PFSK-1 (cell line): ENCODE data around the gene HTR5A.

Source experiments
- POLR2AphosphoS5 ChIP-seq: IDR thresholded peaks from 2 replicates; pipeline ENCODE4 v1.6.1; 2012; ENCODE audit warnings: low read depth, mild to moderate bottlenecking, control low read depth, low read length, moderate library complexity
- REST ChIP-seq, 2 experiments: IDR thresholded peaks; 2 replicates each; pipeline versions ENCODE4 v1.6.1 to v1.8.0; 2011 to 2012; ENCODE audit warnings: low read depth in 2 of 2, low read length in 2 of 2, control low read depth in 1 of 2, inconsistent platforms in 1 of 2, mild to moderate bottlenecking in 1 of 2, moderate library complexity in 1 of 2; ENCODE audit not compliant: insufficient read depth in 1 of 2
- SIN3A ChIP-seq: IDR thresholded peaks from 2 replicates; pipeline ENCODE4 v1.6.1; 2012; ENCODE audit warnings: mild to moderate bottlenecking, low read length, moderate library complexity, borderline replicate concordance; ENCODE audit not compliant: insufficient read depth
- TAF1 ChIP-seq: IDR thresholded peaks from 2 replicates; pipeline ENCODE4 v1.6.1; 2012; ENCODE audit warnings: low read length, control low read depth, borderline replicate concordance; ENCODE audit not compliant: insufficient read depth

GRCh38 chr7:155071916-155072571 lies 1.9 kb downstream of the HTR5A start:
- no peak for TF ChIP-seq POLR2AphosphoS5
- TF ChIP-seq TAF1, result no peak
- TF ChIP-seq SIN3A, result no peak
- TF ChIP-seq REST (IDR thresholded peaks at IDR 0.05; ENCODE audit: insufficient read depth in 1 of 2, low read depth in 2 of 2, low read length in 2 of 2), result no peak
